SKM-1 treated with dmso at 0.1 percent for 144 hours (cell line): Measurements from ENCODE around the gene LMAN2.
A peak's percentile ranks its signal among the peaks of the same experiment; 100 is the strongest.

Source experiments
- DNase-seq: peaks from one replicate; lab custom pipeline; 2025; ENCODE audit not compliant: unreplicated experiment; lab: John Stamatoyannopoulos, UW

LMAN2 gene

GRCh38 chr5:177328545-177329231 is 22.8 kb downstream of the LMAN2 start:
- DNase-seq = no peak

GRCh38 chr5:177327539-177328522 is 23.6 kb downstream of the LMAN2 start:
- DNase-seq = no peak

GRCh38 chr5:177325868-177326381 is 25.5 kb downstream of the LMAN2 start:
- no peak for DNase-seq

GRCh38 chr5:177320879-177321278 is 30.6 kb downstream of the LMAN2 start:
- peak; percentile 70 for DNase-seq

- no peak for DNase-seq
Measured at GRCh38 chr5:177319913-177320588, 31.4 kb downstream of the LMAN2 start.

GRCh38 chr5:177317959-177318377 is 33.5 kb downstream of the LMAN2 start:
- DNase-seq = peak; percentile 61

GRCh38 chr5:177316005-177316404 is 35.5 kb downstream of the LMAN2 start:
- DNase-seq = no peak

- DNase-seq = no peak
Measured at GRCh38 chr5:177315411-177315810, 36.1 kb downstream of the LMAN2 start.

- no peak for DNase-seq
Measured at GRCh38 chr5:177314376-177315342, 36.8 kb downstream of the LMAN2 start.

GRCh38 chr5:177313561-177314259 is 37.8 kb downstream of the LMAN2 start:
- DNase-seq = no peak

GRCh38 chr5:177312649-177313181 is 38.8 kb downstream of the LMAN2 start:
- no peak for DNase-seq

- peak; percentile 96 for DNase-seq
Measured at GRCh38 chr5:177311723-177312648, 39.5 kb downstream of the LMAN2 start, which contains the start of gene MXD3. MXD3 (minus strand) TSS chr5:177311898; CDS start chr5:177311830, 68 bp downstream.

GRCh38 chr5:177311392-177311722 is 40.1 kb downstream of the LMAN2 start:
- DNase-seq = no peak

GRCh38 chr5:177310757-177311391 is 40.6 kb downstream of the LMAN2 start:
- peak; percentile 67 for DNase-seq

GRCh38 chr5:177310332-177310731 is 41.1 kb downstream of the LMAN2 start:
- no peak for DNase-seq

- DNase-seq = peak; percentile 48
Measured at GRCh38 chr5:177309351-177310191, 41.9 kb downstream of the LMAN2 start.

GRCh38 chr5:177308740-177309139 is 42.7 kb downstream of the LMAN2 start:
- no peak for DNase-seq
